ENCODE data around the gene CCNI. TPM values are rescaled to one million over a fixed set of nuclear protein-coding genes. Genes with fewer than 3 reads are reported as not detected.
A peak's percentile ranks its signal among the peaks of the same experiment; 100 is the strongest.

Gene CCNI
- total and polyA plus RNA-seq, 3 experiments from 2014 or later, result 191 to 325 (median 206) TPM

- no peaks in the 10 kb centered on the region for H3K36me3 ChIP-seq (ENCODE audit: insufficient read depth, low read length)
- Mint-ChIP-seq H3K36me3 (peaks cover 0 to 13% (median 0%) of the 10 kb centered on the region in 3 donors), H3K27me3 (peaks cover 0 to 11% of the 10 kb centered on the region in 2 donors), H3K4me1 (peaks cover 31 to 42% (median 37%) of the 10 kb centered on the region in 3 donors), H3K4me3 (no peak overlapping the region), H3K9me3 (peaks cover 0 to 3% (median 0%) of the 10 kb centered on the region in 5 donors), H3K27ac (no peak overlapping the region)
- H3K27ac ChIP-seq (ENCODE audit: low read depth, low read length), result no peak overlapping the region
- H3K9me3 ChIP-seq (ENCODE audit: low read length), result no peaks in the 10 kb centered on the region
- POLR2A ChIA-PET, result interaction anchor here (0.6 to 0.7 kb wide), 2 partner anchors 11 to 22 kb away, joined by 3 to 5 read pairs; no protein-coding TSS in a partner anchor
- no peaks in the 10 kb centered on the region for H3K27me3 ChIP-seq (ENCODE audit: insufficient read depth, low read length, poor library complexity, severe bottlenecking)
- CTCF ChIA-PET, result interaction anchor here (1.8 to 3.7 kb wide), 2 partner anchors 17 to 125 kb away, joined by 3 to 15 read pairs; no protein-coding TSS in a partner anchor
- H3K4me3 ChIP-seq (ENCODE audit: low read length), result no peak overlapping the region
- no peak for DNase-seq
- peaks cover 26% of the 10 kb centered on the region for H3K4me1 ChIP-seq (ENCODE audit: insufficient read depth, low read length)
Observed at GRCh38 chr4:77078401-77078800, 2.6 kb upstream of the CCNI start.

- Mint-ChIP-seq H3K4me1 (peaks cover 37 to 43% (median 38%) of the 10 kb centered on the region in 3 donors), H3K9me3 (peaks cover 0 to 3% (median 0%) of the 10 kb centered on the region in 5 donors), H3K4me3 (peak overlapping the region in 2 of 7 donors; percentile 96 to 100), H3K36me3 (peaks cover 0 to 13% (median 0%) of the 10 kb centered on the region in 3 donors), H3K27ac (peak overlapping the region in 6 of 8 donors; percentile 100), H3K27me3 (peaks cover 0 to 11% of the 10 kb centered on the region in 2 donors)
- Histone ChIP-seq H3K4me3 (ENCODE audit: low read length) (peak overlapping the region; percentile 97), H3K36me3 (ENCODE audit: insufficient read depth, low read length) (no peaks in the 10 kb centered on the region), H3K9me3 (ENCODE audit: low read length) (no peaks in the 10 kb centered on the region), H3K27me3 (ENCODE audit: insufficient read depth, low read length, poor library complexity, severe bottlenecking) (no peaks in the 10 kb centered on the region), H3K4me1 (ENCODE audit: insufficient read depth, low read length) (peaks cover 39% of the 10 kb centered on the region), H3K27ac (ENCODE audit: low read depth, low read length) (peak overlapping the region; percentile 100)
- CTCF ChIA-PET, result interaction anchor here (1.1 to 3.7 kb wide), 6 partner anchors 10 to 785 kb away, joined by 3 to 15 read pairs (median 4); no protein-coding TSS in a partner anchor
- no peak for DNase-seq
- POLR2A ChIA-PET, result interaction anchor here (1.5 to 1.9 kb wide), 2 partner anchors 80 to 785 kb away, joined by 4 to 8 read pairs; partner anchors contain the start of genes CCNG2 and MRPL1
Observed at GRCh38 chr4:77076889-77077635, 1.3 kb upstream of the CCNI start.

GRCh38 chr4:77074981-77075855, 571 bp downstream of the CCNI start:
- H3K9me3 Mint-ChIP-seq, result peaks cover 0 to 3% (median 0%) of the 10 kb centered on the region in 5 donors
- H3K9me3 ChIP-seq (ENCODE audit: low read length), result no peaks in the 10 kb centered on the region
- no peaks in the 10 kb centered on the region for H3K27me3 ChIP-seq (ENCODE audit: insufficient read depth, low read length, poor library complexity, severe bottlenecking)
- H3K27ac Mint-ChIP-seq, result peak overlapping the region in 6 of 8 donors; percentile 100
- H3K36me3 Mint-ChIP-seq, result peaks cover 0 to 17% (median 0%) of the 10 kb centered on the region in 3 donors
- ChIA-PET CTCF (interaction anchor here (1.0 to 1.3 kb wide), 2 partner anchors 23 to 30 kb away, joined by 3 to 4 read pairs; no protein-coding TSS in a partner anchor), POLR2A (interaction anchor here (0.6 to 1.9 kb wide), 8 partner anchors 12 to 787 kb away, joined by 3 to 8 read pairs (median 4); partner anchors contain the start of genes MRPL1 and SEPTIN11)
- H3K4me3 ChIP-seq (ENCODE audit: low read length), result peak overlapping the region; percentile 97
- H3K36me3 ChIP-seq (ENCODE audit: insufficient read depth, low read length), result no peaks in the 10 kb centered on the region
- H3K27ac ChIP-seq (ENCODE audit: low read depth, low read length), result peak overlapping the region; percentile 100
- H3K27me3 Mint-ChIP-seq, result peaks cover 0 to 11% of the 10 kb centered on the region in 2 donors
- peaks cover 23 to 52% (median 48%) of the 10 kb centered on the region in 3 donors for H3K4me1 Mint-ChIP-seq
- DNase-seq, result peak; percentile 69 to 92 (median 83)
- peak overlapping the region in 2 of 7 donors; percentile 96 to 100 for H3K4me3 Mint-ChIP-seq
- H3K4me1 ChIP-seq (ENCODE audit: insufficient read depth, low read length), result peaks cover 56% of the 10 kb centered on the region

- DNase-seq, result peak in 1 of 5 donors; percentile 29
- H3K4me3 Mint-ChIP-seq, result no peak overlapping the region
- H3K27me3 Mint-ChIP-seq, result peaks cover 0 to 11% of the 10 kb centered on the region in 2 donors
- Histone ChIP-seq H3K9me3 (ENCODE audit: low read length) (no peaks in the 10 kb centered on the region), H3K4me3 (ENCODE audit: low read length) (peak overlapping the region; percentile 57), H3K36me3 (ENCODE audit: insufficient read depth, low read length) (no peaks in the 10 kb centered on the region), H3K27ac (ENCODE audit: low read depth, low read length) (peak overlapping the region; percentile 35), H3K27me3 (ENCODE audit: insufficient read depth, low read length, poor library complexity, severe bottlenecking) (no peaks in the 10 kb centered on the region), H3K4me1 (ENCODE audit: insufficient read depth, low read length) (peaks cover 56% of the 10 kb centered on the region)
- peaks cover 30 to 60% (median 53%) of the 10 kb centered on the region in 3 donors for H3K4me1 Mint-ChIP-seq
- POLR2A ChIA-PET, result interaction anchor here (0.6 to 1.6 kb wide), 6 partner anchors 11 to 177 kb away, joined by 3 to 7 read pairs (median 4); partner anchors contain the start of gene SEPTIN11
- CTCF ChIA-PET, result interaction anchor here (0.7 to 1.9 kb wide), 5 partner anchors 20 to 29 kb away, joined by 3 to 4 read pairs (median 4); no protein-coding TSS in a partner anchor
- no peak overlapping the region for H3K27ac Mint-ChIP-seq
- peaks cover 0 to 19% (median 3%) of the 10 kb centered on the region in 3 donors for H3K36me3 Mint-ChIP-seq
- peaks cover 0 to 3% (median 0%) of the 10 kb centered on the region in 5 donors for H3K9me3 Mint-ChIP-seq
Observed at GRCh38 chr4:77074381-77074831, 1.4 kb downstream of the CCNI start.

- no peak for DNase-seq
- no peaks in the 10 kb centered on the region for H3K36me3 ChIP-seq (ENCODE audit: insufficient read depth, low read length)
- peaks cover 0 to 19% (median 3%) of the 10 kb centered on the region in 3 donors for H3K36me3 Mint-ChIP-seq
- CTCF ChIA-PET, result interaction anchor here (0.7 to 1.9 kb wide), 4 partner anchors 10 to 27 kb away, joined by 3 to 4 read pairs (median 4); no protein-coding TSS in a partner anchor
- H3K4me1 ChIP-seq (ENCODE audit: insufficient read depth, low read length), result peaks cover 58% of the 10 kb centered on the region
- H3K4me3 ChIP-seq (ENCODE audit: low read length), result peak overlapping the region; percentile 57
- peaks cover 0 to 3% (median 0%) of the 10 kb centered on the region in 5 donors for H3K9me3 Mint-ChIP-seq
- H3K27me3 Mint-ChIP-seq, result peaks cover 0 to 11% of the 10 kb centered on the region in 2 donors
- peak overlapping the region; percentile 35 for H3K27ac ChIP-seq (ENCODE audit: low read depth, low read length)
- H3K27me3 ChIP-seq (ENCODE audit: insufficient read depth, low read length, poor library complexity, severe bottlenecking), result no peaks in the 10 kb centered on the region
- no peak overlapping the region for H3K4me3 Mint-ChIP-seq
- H3K9me3 ChIP-seq (ENCODE audit: low read length), result no peaks in the 10 kb centered on the region
- no peak overlapping the region for H3K27ac Mint-ChIP-seq
- H3K4me1 Mint-ChIP-seq, result peaks cover 34 to 60% (median 55%) of the 10 kb centered on the region in 3 donors
- POLR2A ChIA-PET, result interaction anchor here (1.6 kb wide), 1 partner anchor 125 kb away, joined by 6 read pairs; the partner anchor contains the start of gene SEPTIN11
Observed at GRCh38 chr4:77073981-77074380, 1.8 kb downstream of the CCNI start.

- H3K4me1 ChIP-seq (ENCODE audit: insufficient read depth, low read length), result peaks cover 55% of the 10 kb centered on the region
- peak overlapping the region; percentile 57 for H3K4me3 ChIP-seq (ENCODE audit: low read length)
- no peak for DNase-seq
- CTCF ChIA-PET, result interaction anchor here (1.3 to 1.9 kb wide), 5 partner anchors 9 to 130 kb away, joined by 3 to 4 read pairs (median 4); no protein-coding TSS in a partner anchor
- no peaks in the 10 kb centered on the region for H3K27me3 ChIP-seq (ENCODE audit: insufficient read depth, low read length, poor library complexity, severe bottlenecking)
- POLR2A ChIA-PET, result no interaction called here
- H3K9me3 ChIP-seq (ENCODE audit: low read length), result no peaks in the 10 kb centered on the region
- Mint-ChIP-seq H3K27me3 (peaks cover 0 to 11% of the 10 kb centered on the region in 2 donors), H3K4me3 (no peak overlapping the region), H3K27ac (no peak overlapping the region), H3K9me3 (peaks cover 0 to 3% (median 0%) of the 10 kb centered on the region in 5 donors), H3K36me3 (peaks cover 0 to 22% (median 5%) of the 10 kb centered on the region in 3 donors), H3K4me1 (peaks cover 40 to 66% (median 60%) of the 10 kb centered on the region in 3 donors)
- no peaks in the 10 kb centered on the region for H3K36me3 ChIP-seq (ENCODE audit: insufficient read depth, low read length)
- H3K27ac ChIP-seq (ENCODE audit: low read depth, low read length), result peak overlapping the region; percentile 3
Observed at GRCh38 chr4:77073106-77073809, 2.5 kb downstream of the CCNI start.

Data from CD8-positive, alpha-beta memory T cell (primary cell).